GM18502 (cell line): Measurements from ENCODE around the gene PAQR4.
"Not testable (repeated sequence)": the region's sequence is repeated elsewhere in the genome, so short reads cannot be mapped to it uniquely, and the experiment has no call there.

Source experiments
- ATAC-seq: cut with Tn5 transposase; IDR thresholded peaks from one replicate; pipeline ENCODE4 v1.9.1; 2021; ENCODE audit warnings: mild to moderate bottlenecking; ENCODE audit not compliant: unreplicated experiment, poor library complexity

PAQR4 gene

DNA sequence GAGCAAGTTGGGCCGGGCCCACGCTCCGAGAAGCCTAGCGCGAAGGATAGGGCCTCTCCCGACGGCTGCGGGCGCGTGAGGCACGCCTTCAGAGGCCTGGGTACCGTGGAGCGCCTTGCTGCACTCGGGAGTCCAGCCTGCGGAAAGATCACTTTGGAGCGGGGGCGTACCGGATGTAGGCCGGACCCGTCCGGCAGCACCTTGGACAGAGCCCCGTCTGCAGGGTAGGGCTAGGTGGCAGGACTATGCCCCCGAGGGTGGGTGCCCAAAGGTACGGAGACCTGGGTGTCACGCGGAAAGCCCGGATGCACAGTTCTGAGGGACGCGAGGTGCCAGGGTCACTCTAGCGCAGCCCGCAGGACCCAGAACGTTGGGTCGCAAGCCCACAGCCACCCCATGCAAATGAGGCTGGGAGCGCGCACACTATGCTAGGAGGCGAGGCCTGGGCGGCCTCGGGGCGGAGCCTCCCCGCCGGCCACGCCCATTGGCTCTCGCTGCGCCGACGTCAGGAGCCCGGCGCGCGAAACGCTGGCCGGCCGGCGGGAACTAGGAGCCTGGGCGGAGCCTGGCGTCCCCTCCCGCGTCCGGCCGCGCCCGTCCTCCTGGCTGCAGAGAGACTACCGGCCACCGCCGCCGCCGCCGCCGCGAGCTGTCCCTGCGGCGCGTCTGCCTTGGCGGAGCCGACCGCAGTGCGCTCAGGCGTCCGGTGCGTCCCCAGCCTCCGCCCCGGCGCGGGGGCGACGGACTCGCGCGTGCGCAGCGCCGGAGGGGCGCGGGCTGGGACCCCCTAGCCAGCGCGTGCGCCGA is at the start of gene PAQR4:
TSS of gene PAQR4 (plus strand) at position 611 of the 807 bp plus-strand sequence. CDS start 327 bp downstream, outside the sequence.
- peak; percentile 71 for ATAC-seq

DNA sequence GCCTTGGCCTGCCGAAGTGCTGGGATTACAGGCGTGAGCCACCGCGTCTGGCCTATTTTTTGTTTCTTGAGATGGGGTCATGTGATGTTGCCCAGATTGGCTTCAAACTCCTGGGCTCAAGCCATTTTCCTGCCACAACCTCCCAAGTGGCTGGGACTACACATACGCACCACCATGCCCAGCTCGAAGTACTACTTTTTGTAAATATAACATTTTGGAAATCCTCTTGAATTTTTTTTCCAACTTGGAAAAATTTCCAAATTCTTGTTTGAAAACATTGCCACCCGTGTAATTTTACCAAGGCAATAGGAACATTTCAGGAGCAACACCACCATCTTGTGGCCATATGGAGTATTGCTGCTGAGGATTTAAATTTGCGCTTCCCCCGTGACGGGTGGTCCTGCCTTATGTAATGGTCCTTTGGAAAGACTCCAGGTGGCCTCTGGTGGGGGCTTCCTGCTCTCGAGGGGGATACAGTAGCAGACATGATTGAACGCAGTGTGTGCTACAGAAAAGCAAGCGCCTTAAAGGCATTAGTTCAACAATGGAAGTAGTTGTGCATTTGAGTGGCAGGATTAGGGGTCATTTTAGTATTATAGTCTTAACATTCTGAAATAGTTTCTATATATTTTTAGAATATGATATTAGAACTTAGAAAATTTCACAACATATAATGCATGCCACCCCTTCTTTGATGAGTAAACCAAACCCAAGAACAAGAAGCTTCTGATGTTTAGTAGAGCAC is 49.5 kb upstream of the PAQR4 start:
- no peak for ATAC-seq

DNA sequence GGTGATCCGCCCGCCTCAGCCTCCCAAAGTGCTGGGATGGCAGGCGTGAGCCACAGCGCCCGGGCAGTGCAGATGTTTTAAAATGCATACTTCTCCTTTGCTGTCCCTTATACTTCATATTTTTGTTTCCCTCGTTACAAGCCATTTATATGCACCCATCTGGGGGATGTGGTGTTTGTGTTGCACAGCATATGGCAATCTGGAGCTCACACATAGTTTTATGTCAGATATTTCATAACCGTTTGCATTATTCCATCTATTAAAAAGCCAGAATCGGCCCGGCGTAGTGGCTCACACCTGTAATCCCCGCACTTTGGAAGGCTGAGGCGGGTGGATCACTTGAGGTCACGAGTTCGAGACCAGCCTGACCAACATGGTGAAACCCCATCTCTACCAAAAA is 45.7 kb upstream of the PAQR4 start:
- no peak for ATAC-seq

GRCh38 chr16:2924901-2925755 is 44.0 kb upstream of the PAQR4 start:
- no peak for ATAC-seq

- ATAC-seq: no peak
Observed at GRCh38 chr16:2925951-2926649, 43.0 kb upstream of the PAQR4 start.

DNA sequence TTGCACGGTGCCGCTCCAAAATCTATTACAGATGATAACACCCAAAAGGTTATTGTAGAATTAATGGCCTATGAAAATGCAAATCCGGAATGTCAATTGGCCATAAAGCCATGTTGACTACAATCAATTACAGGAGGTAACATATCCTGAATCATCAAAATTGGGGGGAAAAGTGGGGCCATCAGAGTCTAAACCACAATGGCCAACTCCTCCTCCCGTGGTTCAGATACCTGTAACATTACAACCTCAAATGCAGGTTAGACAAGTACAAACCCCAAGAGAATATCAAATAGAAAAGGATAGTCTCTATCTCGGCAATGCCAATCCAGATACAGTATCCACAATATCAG is 42.5 kb upstream of the PAQR4 start:
- no peak for ATAC-seq

- ATAC-seq: peak; percentile 69
Observed at GRCh38 chr16:2927010-2927646, 42.0 kb upstream of the PAQR4 start.

GRCh38 chr16:2928151-2928550 is 41.0 kb upstream of the PAQR4 start:
- not testable (repeated sequence) for ATAC-seq

GRCh38 chr16:2928796-2929195 is 40.4 kb upstream of the PAQR4 start:
- ATAC-seq: no peak

DNA sequence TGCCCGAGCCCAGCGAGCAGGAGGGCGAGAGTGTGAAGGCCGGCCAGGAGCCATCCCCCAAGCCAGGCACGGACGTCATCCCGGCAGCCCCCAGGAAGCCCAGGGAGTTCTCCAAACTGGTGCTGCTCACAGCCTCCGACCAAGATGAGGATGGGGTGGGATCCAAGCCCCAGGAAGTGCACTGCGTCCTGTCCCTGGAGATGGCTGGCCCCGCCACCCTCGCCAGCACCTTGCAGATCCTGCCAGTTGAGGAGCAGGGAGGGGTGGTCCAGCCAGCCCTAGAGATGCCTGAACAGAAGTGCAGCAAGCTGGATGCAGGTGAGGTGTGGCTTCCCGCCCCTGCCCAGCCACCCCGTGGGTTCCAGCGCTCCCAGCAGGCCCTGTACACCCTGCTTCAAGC is 39.5 kb upstream of the PAQR4 start:
- no peak for ATAC-seq

GRCh38 chr16:2930236-2930635 is 38.9 kb upstream of the PAQR4 start:
- no peak for ATAC-seq

DNA sequence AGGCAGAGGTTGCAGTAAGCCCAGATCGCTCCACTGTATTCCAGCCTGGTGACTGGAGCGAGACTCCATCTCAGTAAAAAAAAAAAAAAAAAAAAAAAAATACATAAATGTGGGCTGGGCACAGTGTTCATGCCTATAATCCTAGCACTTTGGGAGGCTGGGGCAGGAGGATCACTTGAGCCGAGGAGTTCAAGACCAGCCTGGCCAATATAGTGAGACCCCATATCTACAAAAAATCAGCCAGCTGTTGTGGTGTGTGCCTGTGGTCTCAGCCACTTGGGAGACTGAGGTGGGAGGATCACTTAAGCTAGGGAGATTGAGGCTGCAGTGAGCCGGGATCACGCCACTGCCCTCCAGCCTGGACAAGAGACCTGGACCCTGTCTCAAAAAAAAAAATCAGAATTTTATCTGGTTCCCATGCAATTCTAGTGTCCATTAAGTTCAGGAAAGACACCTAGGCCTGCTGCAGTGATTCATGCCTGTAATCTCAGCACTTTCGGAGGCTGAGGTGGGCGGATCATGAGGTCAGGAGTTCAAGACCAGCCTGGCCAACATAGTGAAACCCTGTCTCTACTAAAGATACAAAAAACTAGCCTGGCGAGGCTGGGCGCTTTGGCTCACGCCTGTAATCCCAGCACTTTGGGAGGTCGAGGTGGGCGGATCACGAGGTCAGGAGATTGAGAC is 37.8 kb upstream of the PAQR4 start:
- ATAC-seq: not testable (repeated sequence)

- no peak for ATAC-seq
Observed at GRCh38 chr16:2933136-2933535, 36.0 kb upstream of the PAQR4 start.

GRCh38 chr16:2933701-2934100 is 35.4 kb upstream of the PAQR4 start:
- ATAC-seq: no peak

GRCh38 chr16:2934450-2934849 is 34.7 kb upstream of the PAQR4 start:
- ATAC-seq: no peak

- no peak for ATAC-seq
Observed at GRCh38 chr16:2936436-2937011, 32.6 kb upstream of the PAQR4 start.

GRCh38 chr16:2937170-2937569 is 32.0 kb upstream of the PAQR4 start:
- no peak for ATAC-seq

DNA sequence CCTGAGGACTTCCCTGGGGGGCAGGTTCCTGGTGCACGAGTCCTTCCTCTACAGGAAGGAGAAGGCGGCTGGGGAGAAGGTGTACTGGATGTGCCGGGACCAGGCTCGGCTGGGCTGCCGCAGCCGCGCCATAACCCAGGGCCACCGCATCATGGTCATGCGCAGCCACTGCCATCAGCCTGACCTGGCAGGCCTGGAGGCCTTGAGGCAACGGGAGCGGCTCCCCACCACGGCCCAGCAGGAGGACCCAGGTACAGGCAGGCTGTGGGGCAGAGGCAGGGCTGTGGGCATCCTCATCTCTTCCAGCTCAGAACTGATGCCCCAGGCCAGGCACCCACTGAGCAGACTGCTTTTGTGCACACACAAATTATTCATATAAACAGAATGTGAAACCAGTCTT is 30.9 kb upstream of the PAQR4 start:
- ATAC-seq: no peak

GRCh38 chr16:2939968-2940367 is 29.2 kb upstream of the PAQR4 start:
- no peak for ATAC-seq
